GM23338 (cell line): ENCODE measurements around the gene IPPK.
A peak's percentile ranks its signal among the peaks of the same experiment; 100 is the strongest.

ENCODE experiments used
- CREB1 ChIP-seq: fragments of 250-450 bp; sonication (Bioruptor Pico); IDR thresholded peaks from 2 replicates; pipeline ENCODE4 v1.5.0; 2020; ENCODE audit warnings: low read depth, mild to moderate bottlenecking, moderate library complexity
- CTCF ChIP-seq, 2 experiments: fragments of 200-600 bp in 1 of 2; sonication (generic) in 1 of 2; conservative IDR thresholded peaks; 2 replicates each; pipeline versions ENCODE4 v1.5.1 to v1.6.1; 2016 to 2017; ENCODE audit warnings: antibody characterized with exemption in 2 of 2, low read depth in 2 of 2, mild to moderate bottlenecking in 2 of 2, moderate library complexity in 1 of 2
- ETS1 ChIP-seq: IDR thresholded peaks from 2 replicates; pipeline ENCODE4 v1.6.1; 2016; ENCODE audit warnings: antibody characterized with exemption
- EZH2 ChIP-seq: fragments of 200-600 bp; sonication (generic); IDR thresholded peaks from one replicate; pipeline ENCODE4 v1.8.0; 2017; ENCODE audit warnings: antibody characterized with exemption, mild to moderate bottlenecking, low read depth; ENCODE audit not compliant: unreplicated experiment
- EZH2phosphoT487 ChIP-seq: fragments of 200-600 bp; sonication (generic); IDR thresholded peaks from one replicate; pipeline ENCODE4 v1.8.1; 2018; ENCODE audit warnings: antibody characterized with exemption; ENCODE audit not compliant: unreplicated experiment
- JUNB ChIP-seq: IDR thresholded peaks from one replicate; pipeline ENCODE4 v1.6.1; 2016; ENCODE audit warnings: antibody characterized with exemption; ENCODE audit not compliant: unreplicated experiment
- POLR2AphosphoS5 ChIP-seq: IDR thresholded peaks from 2 replicates; pipeline ENCODE4 v1.6.1; 2016; ENCODE audit warnings: antibody characterized with exemption, low read depth
- REST ChIP-seq: IDR thresholded peaks from one replicate; pipeline ENCODE4 v1.6.1; 2018; ENCODE audit warnings: antibody characterized with exemption; ENCODE audit not compliant: unreplicated experiment
- STAT1 ChIP-seq: IDR thresholded peaks from one replicate; pipeline ENCODE4 v1.6.1; 2016; ENCODE audit warnings: antibody characterized with exemption; ENCODE audit not compliant: unreplicated experiment
- ZNF114 ChIP-seq: fragments of 250-450 bp; sonication (Bioruptor Pico); IDR thresholded peaks from 2 replicates; pipeline ENCODE4 v1.5.0; 2020; ENCODE audit warnings: mild to moderate bottlenecking, moderate library complexity
- ZNF462 ChIP-seq: fragments of 250-450 bp; sonication (Bioruptor Pico); IDR thresholded peaks from 2 replicates; pipeline ENCODE4 v1.5.0; 2020; ENCODE audit warnings: mild to moderate bottlenecking, moderate library complexity

GRCh38 chr9:92636627-92637026 lies 33.3 kb downstream of the IPPK start:
- peak; percentile 35 to 36; a peak in 3 of 4 replicates for TF ChIP-seq CTCF (conservative IDR thresholded peaks at IDR 0.05; ENCODE audit: low read depth in 2 of 2)
- TF ChIP-seq EZH2 = no peak
- TF ChIP-seq STAT1 = no peak
- TF ChIP-seq POLR2AphosphoS5 = no peak
- TF ChIP-seq CREB1 (CRISPR knock-in tag) = no peak
- no peak for TF ChIP-seq EZH2phosphoT487
- TF ChIP-seq ZNF114 = no peak
- no peak for TF ChIP-seq ZNF462 (CRISPR knock-in tag)
- TF ChIP-seq JUNB = no peak
- no peak for TF ChIP-seq ETS1
- no peak for TF ChIP-seq REST
